ENCODE results near the gene NUP160.
"Not testable (repeated sequence)": the region's sequence is repeated elsewhere in the genome, so short reads cannot be mapped to it uniquely, and the experiment has no call there.

Gene NUP160

GRCh38 chr11:47828284-47828683, 19.9 kb downstream of the NUP160 start:
- Histone ChIP-seq H3K27me3 (ENCODE audit: insufficient read depth, low read depth) (no peaks in the 10 kb centered on the region), H3K4me2 (no peak overlapping the region), H3K36me3 (ENCODE audit: insufficient read depth) (0 out of 2 replicates have a peak, but pooled peaks cover 4% of the 10 kb centered on the region), H3K27ac (no peak overlapping the region), H2AFZ (ENCODE audit: low read depth) (no peak overlapping the region), H4K20me1 (ENCODE audit: insufficient read depth) (peaks cover 1% of the 10 kb centered on the region; the same call in 1 of the 2 replicates), H3K4me3 (IDR thresholded peaks at IDR 0.05; ENCODE audit: insufficient read depth, low read depth, low read length) (no peak overlapping the region), H3K4me1 (ENCODE audit: low read depth, poor library complexity, severe bottlenecking) (no peaks in the 10 kb centered on the region), H3K79me2 (ENCODE audit: insufficient read depth, low read depth) (peaks cover 42% of the 10 kb centered on the region; the same call in 1 of the 2 replicates), H3K9ac (no peak overlapping the region)
- TF ChIP-seq CTCF (conservative IDR thresholded peaks at IDR 0.05; ENCODE audit: low read depth, low read length), result no peak

GRCh38 chr11:47822664-47823063, 25.5 kb downstream of the NUP160 start:
- H3K27me3 ChIP-seq (ENCODE audit: insufficient read depth, low read depth); H2AFZ ChIP-seq (ENCODE audit: low read depth); H3K9ac ChIP-seq; H3K4me2 ChIP-seq; H3K36me3 ChIP-seq (ENCODE audit: insufficient read depth); H3K4me3 ChIP-seq (IDR thresholded peaks at IDR 0.05; ENCODE audit: insufficient read depth, low read depth, low read length); H3K4me1 ChIP-seq (ENCODE audit: low read depth, poor library complexity, severe bottlenecking); H3K27ac ChIP-seq; H4K20me1 ChIP-seq (ENCODE audit: insufficient read depth): not testable (repeated sequence)
- peaks cover 14% of the 10 kb centered on the region; the same call in 1 of the 2 replicates for H3K79me2 ChIP-seq (ENCODE audit: insufficient read depth, low read depth)

GRCh38 chr11:47819743-47820142, 28.4 kb downstream of the NUP160 start:
- peaks cover 5% of the 10 kb centered on the region; the same call in 1 of the 2 replicates for H3K36me3 ChIP-seq (ENCODE audit: insufficient read depth)
- H3K27ac ChIP-seq, result no peak overlapping the region
- no peaks in the 10 kb centered on the region for H3K4me1 ChIP-seq (ENCODE audit: low read depth, poor library complexity, severe bottlenecking)
- H3K4me2 ChIP-seq, result no peak overlapping the region
- no peak overlapping the region for H3K9ac ChIP-seq
- peaks cover 3% of the 10 kb centered on the region; the same call in 1 of the 2 replicates for H4K20me1 ChIP-seq (ENCODE audit: insufficient read depth)
- H3K79me2 ChIP-seq (ENCODE audit: insufficient read depth, low read depth), result no peaks in the 10 kb centered on the region
- no peaks in the 10 kb centered on the region for H3K27me3 ChIP-seq (ENCODE audit: insufficient read depth, low read depth)
- H3K4me3 ChIP-seq (IDR thresholded peaks at IDR 0.05; ENCODE audit: insufficient read depth, low read depth, low read length), result no peak overlapping the region
- H2AFZ ChIP-seq (ENCODE audit: low read depth), result no peak overlapping the region
- no peak for TF ChIP-seq CTCF (conservative IDR thresholded peaks at IDR 0.05; ENCODE audit: low read depth, low read length)

DNA sequence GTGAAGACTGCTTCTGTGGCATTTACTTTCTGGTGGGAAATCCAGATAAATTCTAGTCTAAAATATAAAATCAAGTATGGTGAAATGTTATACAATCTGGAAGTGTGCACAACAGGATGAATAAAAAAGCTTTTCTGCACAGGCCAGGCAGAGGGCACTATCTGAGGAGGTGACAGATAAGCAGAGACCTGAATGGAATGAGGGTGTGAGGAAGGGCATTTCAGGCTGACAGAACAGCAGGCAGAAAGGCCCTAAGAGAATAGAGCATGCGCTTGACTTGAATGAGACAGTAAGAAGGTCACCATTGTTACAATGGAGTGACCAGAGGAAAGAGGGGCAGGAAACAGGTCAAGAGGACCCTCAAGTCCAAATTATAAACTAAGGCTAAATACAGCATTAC, 47.4 kb downstream of the NUP160 start:
- H3K36me3 ChIP-seq (ENCODE audit: insufficient read depth), result peaks cover 21% of the 10 kb centered on the region; the same call in 1 of the 2 replicates

More for the DNA sequence above, 47.4 kb downstream of the NUP160 start:
- no peak overlapping the region for H3K4me2 ChIP-seq
- no peaks in the 10 kb centered on the region for H3K27me3 ChIP-seq (ENCODE audit: insufficient read depth, low read depth)
- H3K4me3 ChIP-seq (IDR thresholded peaks at IDR 0.05; ENCODE audit: insufficient read depth, low read depth, low read length), result no peak overlapping the region
- H4K20me1 ChIP-seq (ENCODE audit: insufficient read depth), result no peaks in the 10 kb centered on the region
- no peaks in the 10 kb centered on the region for H3K79me2 ChIP-seq (ENCODE audit: insufficient read depth, low read depth)
- no peak for TF ChIP-seq CTCF (conservative IDR thresholded peaks at IDR 0.05; ENCODE audit: low read depth, low read length)
- H3K27ac ChIP-seq, result no peak overlapping the region
- no peak overlapping the region for H3K9ac ChIP-seq
- H3K4me1 ChIP-seq (ENCODE audit: low read depth, poor library complexity, severe bottlenecking), result no peaks in the 10 kb centered on the region
- no peak overlapping the region for H2AFZ ChIP-seq (ENCODE audit: low read depth)

Measured in KMS-11 (cell line).